A549 (cell line): Measurements from ENCODE around the gene IRF1.

Source experiments
- KDM1A ChIP-seq: fragments of 200-600 bp; sonication (generic); IDR thresholded peaks from 2 replicates; pipeline ENCODE4 v1.6.1; 2016; ENCODE audit warnings: low read depth, mild to moderate bottlenecking
- MAFK ChIP-seq: fragments of 450-650 bp; IDR thresholded peaks from 2 replicates; pipeline ENCODE4 v1.6.1; 2014; ENCODE audit not compliant: partially characterized antibody
- RCOR1 ChIP-seq: fragments of 150-350 bp; IDR thresholded peaks from 2 replicates; pipeline ENCODE4 v1.6.1; 2014; ENCODE audit warnings: antibody characterized with exemption, low read length, low read depth
- RFX5 ChIP-seq: fragments of 450-650 bp; IDR thresholded peaks from 2 replicates; pipeline ENCODE4 v1.7.1; 2014; ENCODE audit warnings: antibody characterized with exemption, mild to moderate bottlenecking, moderate library complexity
- TF ChIP-seq, protein P1 (sequence below): fragments of >200 bp; sonication (Bioruptor Twin); formaldehyde crosslinking; IDR thresholded peaks from 3 replicates; pipeline ENCODE4 v1.5.1; 2016
- TF ChIP-seq, protein P2 (sequence below): fragments of 200-600 bp; sonication (generic); IDR thresholded peaks from 2 replicates; pipeline ENCODE4 v1.6.1; 2016; ENCODE audit warnings: antibody characterized with exemption, mild to moderate bottlenecking, moderate library complexity
- TF ChIP-seq, protein P3 (sequence below): fragments of 150-350 bp; IDR thresholded peaks from 2 replicates; pipeline ENCODE4 v1.6.1; 2014; ENCODE audit warnings: low read depth, mild to moderate bottlenecking, low read length
- TF ChIP-seq, protein P4 (sequence below): fragments of 450-650 bp; IDR thresholded peaks from 2 replicates; pipeline ENCODE4 v1.6.1; 2014; ENCODE audit warnings: antibody characterized with exemption

DNA sequence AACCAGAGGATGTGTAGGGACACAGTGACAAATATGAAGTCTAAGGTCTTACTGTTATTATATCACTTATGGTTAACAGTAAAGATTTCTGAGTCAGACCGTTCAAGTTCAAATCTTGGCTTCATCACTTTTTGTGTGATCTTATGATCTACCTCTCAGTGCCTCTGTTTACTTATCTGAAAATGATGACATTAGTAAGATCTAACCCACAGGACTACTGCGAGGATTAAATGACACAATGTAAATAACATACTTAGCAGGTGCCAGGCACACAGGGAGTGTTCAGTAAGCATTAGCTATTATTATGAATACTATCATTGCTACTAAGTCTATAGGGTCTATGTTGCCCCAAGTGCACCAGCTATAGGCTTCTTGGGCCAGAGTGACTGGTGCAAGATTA lies 2.0 kb downstream of the IRF1 start:
- TF ChIP-seq, protein P1, sequence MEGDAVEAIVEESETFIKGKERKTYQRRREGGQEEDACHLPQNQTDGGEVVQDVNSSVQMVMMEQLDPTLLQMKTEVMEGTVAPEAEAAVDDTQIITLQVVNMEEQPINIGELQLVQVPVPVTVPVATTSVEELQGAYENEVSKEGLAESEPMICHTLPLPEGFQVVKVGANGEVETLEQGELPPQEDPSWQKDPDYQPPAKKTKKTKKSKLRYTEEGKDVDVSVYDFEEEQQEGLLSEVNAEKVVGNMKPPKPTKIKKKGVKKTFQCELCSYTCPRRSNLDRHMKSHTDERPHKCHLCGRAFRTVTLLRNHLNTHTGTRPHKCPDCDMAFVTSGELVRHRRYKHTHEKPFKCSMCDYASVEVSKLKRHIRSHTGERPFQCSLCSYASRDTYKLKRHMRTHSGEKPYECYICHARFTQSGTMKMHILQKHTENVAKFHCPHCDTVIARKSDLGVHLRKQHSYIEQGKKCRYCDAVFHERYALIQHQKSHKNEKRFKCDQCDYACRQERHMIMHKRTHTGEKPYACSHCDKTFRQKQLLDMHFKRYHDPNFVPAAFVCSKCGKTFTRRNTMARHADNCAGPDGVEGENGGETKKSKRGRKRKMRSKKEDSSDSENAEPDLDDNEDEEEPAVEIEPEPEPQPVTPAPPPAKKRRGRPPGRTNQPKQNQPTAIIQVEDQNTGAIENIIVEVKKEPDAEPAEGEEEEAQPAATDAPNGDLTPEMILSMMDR = no peak
- no peak for TF ChIP-seq RCOR1
- TF ChIP-seq, protein P2, sequence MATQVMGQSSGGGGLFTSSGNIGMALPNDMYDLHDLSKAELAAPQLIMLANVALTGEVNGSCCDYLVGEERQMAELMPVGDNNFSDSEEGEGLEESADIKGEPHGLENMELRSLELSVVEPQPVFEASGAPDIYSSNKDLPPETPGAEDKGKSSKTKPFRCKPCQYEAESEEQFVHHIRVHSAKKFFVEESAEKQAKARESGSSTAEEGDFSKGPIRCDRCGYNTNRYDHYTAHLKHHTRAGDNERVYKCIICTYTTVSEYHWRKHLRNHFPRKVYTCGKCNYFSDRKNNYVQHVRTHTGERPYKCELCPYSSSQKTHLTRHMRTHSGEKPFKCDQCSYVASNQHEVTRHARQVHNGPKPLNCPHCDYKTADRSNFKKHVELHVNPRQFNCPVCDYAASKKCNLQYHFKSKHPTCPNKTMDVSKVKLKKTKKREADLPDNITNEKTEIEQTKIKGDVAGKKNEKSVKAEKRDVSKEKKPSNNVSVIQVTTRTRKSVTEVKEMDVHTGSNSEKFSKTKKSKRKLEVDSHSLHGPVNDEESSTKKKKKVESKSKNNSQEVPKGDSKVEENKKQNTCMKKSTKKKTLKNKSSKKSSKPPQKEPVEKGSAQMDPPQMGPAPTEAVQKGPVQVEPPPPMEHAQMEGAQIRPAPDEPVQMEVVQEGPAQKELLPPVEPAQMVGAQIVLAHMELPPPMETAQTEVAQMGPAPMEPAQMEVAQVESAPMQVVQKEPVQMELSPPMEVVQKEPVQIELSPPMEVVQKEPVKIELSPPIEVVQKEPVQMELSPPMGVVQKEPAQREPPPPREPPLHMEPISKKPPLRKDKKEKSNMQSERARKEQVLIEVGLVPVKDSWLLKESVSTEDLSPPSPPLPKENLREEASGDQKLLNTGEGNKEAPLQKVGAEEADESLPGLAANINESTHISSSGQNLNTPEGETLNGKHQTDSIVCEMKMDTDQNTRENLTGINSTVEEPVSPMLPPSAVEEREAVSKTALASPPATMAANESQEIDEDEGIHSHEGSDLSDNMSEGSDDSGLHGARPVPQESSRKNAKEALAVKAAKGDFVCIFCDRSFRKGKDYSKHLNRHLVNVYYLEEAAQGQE = no peak
- TF ChIP-seq, protein P3, sequence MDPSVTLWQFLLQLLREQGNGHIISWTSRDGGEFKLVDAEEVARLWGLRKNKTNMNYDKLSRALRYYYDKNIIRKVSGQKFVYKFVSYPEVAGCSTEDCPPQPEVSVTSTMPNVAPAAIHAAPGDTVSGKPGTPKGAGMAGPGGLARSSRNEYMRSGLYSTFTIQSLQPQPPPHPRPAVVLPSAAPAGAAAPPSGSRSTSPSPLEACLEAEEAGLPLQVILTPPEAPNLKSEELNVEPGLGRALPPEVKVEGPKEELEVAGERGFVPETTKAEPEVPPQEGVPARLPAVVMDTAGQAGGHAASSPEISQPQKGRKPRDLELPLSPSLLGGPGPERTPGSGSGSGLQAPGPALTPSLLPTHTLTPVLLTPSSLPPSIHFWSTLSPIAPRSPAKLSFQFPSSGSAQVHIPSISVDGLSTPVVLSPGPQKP = no peak
- TF ChIP-seq, protein P4, sequence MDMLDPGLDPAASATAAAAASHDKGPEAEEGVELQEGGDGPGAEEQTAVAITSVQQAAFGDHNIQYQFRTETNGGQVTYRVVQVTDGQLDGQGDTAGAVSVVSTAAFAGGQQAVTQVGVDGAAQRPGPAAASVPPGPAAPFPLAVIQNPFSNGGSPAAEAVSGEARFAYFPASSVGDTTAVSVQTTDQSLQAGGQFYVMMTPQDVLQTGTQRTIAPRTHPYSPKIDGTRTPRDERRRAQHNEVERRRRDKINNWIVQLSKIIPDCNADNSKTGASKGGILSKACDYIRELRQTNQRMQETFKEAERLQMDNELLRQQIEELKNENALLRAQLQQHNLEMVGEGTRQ = no peak
- no peak for TF ChIP-seq MAFK
- TF ChIP-seq KDM1A = no peak
- TF ChIP-seq RFX5 = no peak
